ENCODE data around the gene MOB1B.
"Not testable (repeated sequence)": the region's sequence is repeated elsewhere in the genome, so short reads cannot be mapped to it uniquely, and the experiment has no call there.

MOB1B gene

GRCh38 chr4:70969076-70969475, 66.9 kb downstream of the MOB1B start:
- DNase-seq, result no peak

DNA sequence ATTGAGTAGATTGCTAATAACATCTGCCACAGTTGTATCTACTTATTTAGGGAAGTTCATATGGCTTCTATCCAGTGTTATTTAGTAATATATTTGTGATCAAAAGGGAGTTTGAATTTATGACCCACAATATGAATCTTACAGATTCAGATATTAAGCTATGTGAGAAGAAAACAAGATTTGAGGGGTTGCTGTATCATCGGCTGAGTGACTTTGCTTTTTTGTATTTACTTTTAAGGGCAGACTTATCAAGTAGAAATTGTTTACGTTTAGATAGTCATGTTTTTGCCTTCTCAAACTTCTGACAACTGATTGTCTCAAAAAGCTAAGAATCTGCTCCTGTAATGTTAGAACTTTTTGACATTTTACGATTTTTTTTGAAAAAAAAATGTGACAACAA, 74.1 kb downstream of the MOB1B start:
- DNase-seq, result no peak

DNA sequence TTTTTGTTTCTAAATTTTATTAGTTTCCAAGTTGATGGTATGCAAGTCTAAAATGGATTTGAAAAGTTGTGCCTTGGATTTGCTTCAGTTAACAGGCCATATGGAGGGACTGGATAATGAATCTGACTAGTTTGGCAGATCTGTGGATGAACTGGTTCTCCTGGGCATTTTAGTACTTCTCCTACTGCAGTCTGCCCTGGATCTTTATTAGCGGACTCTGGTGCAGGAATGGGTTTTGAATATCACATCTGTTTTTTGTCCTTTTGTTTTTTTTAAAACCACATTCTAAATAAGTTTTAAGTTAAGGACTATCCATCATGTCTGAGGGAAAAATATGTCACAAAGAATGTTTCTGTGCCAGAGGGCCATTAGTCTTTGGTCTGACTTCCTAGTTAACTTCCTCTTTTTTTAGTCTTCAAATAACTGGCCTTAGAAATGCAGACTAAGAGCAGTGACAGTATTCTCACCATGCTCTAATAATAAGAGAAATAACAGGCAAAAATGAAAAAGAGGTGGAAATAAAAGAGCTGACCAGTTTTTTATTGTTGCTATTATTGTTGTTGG, 77.4 kb downstream of the MOB1B start:
- DNase-seq, result no peak

- no peak for DNase-seq
Observed at GRCh38 chr4:70980196-70980595, 78.0 kb downstream of the MOB1B start.

DNA sequence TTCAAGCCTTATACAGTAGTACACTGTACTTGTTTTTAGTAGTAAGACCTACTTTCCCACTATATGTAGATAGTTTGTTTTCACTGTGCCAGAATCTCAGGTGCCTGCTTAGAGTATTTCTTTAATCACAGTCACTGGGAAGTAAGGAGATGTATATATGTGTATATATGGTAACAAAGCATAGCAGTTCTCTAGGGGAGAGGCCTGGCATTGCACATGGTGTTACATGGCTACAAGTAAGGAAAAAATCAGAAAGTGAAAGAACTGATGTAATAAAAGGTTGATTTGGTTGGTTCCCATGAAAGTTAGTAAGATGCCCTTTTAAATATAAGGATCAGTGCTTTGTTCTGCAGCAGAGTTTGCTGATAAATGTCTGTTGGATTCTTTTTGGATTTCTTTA, 81.9 kb downstream of the MOB1B start:
- no peak for DNase-seq

DNA sequence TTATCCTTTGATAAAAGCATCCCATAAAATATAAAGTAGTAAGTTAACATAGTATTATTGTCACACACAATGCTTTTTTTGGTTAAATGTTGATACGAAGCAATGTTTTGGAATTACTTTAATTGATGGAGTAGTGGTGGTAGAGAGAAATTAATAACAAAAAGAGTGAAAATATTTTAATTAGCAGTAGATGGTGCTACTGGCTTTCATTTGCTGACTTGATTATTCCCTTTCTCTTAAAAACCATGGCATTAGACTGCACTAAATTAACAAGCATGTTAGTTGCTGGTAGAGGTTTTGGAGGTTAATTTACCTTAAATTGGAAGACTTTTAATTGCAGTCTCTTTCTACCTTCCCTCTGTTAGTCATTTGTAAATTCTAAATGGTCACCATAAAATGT, 82.4 kb downstream of the MOB1B start:
- DNase-seq, result no peak

DNA sequence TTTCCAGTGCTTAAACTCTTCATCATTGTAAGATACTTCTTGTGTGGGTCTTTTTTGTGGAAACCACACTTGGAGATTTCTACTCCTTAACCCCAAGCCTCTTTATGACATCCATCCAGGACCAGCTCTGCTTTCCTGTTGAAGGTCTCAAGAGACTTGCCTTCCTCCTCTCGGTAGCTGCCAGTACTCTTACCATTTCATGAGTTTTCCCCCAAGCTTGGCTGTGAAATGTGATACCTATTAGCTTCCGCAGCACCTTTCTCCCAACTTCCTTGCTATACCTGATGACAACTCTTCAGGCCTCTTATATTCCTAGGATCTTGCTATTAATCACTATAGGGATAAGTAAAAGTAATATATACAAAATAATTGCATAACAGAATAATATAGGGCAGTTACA, 89.4 kb downstream of the MOB1B start:
- DNase-seq, result no peak

DNA sequence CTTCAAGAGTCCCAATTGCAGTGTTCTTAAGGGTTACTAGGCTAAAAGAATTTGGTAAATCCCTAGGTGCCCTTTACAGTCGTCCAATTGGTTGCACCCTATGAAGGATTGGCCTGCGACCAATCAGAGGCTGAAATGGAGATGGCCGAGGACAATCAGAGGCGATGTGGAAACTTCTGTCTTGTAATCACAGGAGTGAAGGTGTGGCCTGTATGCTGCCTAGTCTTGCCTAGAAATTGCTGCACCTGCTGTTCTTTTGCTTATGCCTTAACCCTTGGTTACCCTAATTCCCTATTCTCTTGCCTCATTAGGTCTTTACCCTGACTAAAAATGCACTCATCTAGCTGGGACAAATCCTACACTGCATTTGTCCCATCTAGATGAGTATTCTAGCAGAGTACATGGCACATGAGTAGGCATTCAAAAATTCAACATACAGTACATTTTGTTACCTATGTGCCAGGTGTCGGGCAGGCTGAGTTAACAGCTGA, 90.3 kb downstream of the MOB1B start:
- no peak for DNase-seq

DNA sequence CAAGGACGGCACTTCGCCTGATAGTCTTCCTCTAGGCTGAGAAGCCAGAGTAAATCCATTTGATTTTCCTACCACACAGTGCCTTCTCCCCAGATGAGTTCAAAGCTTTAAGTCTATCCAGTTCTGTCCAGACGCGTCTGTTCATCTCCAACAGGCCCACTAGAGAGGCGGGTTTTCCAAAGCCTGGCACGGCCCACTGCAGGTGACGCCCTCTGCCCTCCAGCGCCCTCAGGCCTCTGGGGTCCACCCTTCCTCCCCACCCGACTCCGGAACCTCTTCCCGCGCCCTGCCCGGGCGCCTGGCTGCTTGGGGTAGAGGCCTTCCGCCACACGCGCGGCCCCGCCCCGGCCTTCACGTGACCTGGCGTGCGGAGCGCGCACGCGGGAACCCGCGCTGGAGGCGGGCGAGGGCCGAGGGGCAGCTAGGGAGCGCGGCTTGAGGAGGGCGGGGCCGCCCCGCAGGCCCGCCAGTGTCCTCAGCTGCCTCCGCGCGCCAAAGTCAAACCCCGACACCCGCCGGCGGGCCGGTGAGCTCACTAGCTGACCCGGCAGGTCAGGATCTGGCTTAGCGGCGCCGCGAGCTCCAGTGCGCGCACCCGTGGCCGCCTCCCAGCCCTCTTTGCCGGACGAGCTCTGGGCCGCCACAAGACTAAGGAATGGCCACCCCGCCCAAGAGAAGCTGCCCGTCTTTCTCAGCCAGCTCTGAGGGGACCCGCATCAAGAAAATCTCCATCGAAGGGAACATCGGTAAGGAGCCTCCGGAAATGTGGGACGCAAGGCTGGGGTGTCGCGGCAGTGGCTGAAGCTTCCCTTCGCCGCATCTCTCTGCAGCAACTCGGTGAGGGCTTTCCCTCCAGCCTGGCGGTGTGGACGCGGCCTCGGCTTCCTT, 91.3 kb downstream of the MOB1B start, which contains the start of gene DCK:
Gene DCK (plus strand): TSS at position 469 of the 888 bp plus-strand sequence. CDS start 187 bp downstream, at position 656.
- peak; percentile 72 for DNase-seq

GRCh38 chr4:70994069-70994366, 91.8 kb downstream of the MOB1B start:
- no peak for DNase-seq

GRCh38 chr4:70994387-70995099, 92.4 kb downstream of the MOB1B start:
- DNase-seq, result no peak

GRCh38 chr4:70996018-70996360, 93.8 kb downstream of the MOB1B start:
- no peak for DNase-seq

GRCh38 chr4:70997036-70997435, 94.9 kb downstream of the MOB1B start:
- DNase-seq, result no peak

DNA sequence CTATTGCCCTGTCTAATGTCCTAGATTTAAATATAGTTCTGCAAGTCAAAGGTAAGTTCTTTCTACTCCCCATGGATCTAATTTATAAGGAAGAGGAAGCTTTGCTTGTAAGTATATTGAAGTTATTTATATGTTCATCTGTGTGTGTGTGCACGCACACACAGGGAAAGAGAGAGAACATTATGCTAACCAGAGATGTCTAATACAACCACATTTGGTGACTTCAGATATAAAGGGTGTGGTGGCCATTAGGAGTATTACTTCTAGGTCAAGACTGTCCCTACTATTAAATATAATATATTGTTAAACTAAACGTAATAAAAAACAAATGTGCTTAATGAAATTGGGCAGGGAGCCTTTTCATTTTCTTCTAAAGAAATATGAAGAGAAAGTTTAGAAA, 95.4 kb downstream of the MOB1B start:
- no peak for DNase-seq

- DNase-seq, result not testable (repeated sequence)
Observed at GRCh38 chr4:70999639-71000038, 97.5 kb downstream of the MOB1B start.

GRCh38 chr4:71001363-71001762, 99.2 kb downstream of the MOB1B start:
- not testable (repeated sequence) for DNase-seq

GRCh38 chr4:71004281-71004851, 102.2 kb downstream of the MOB1B start:
- no peak for DNase-seq

DNA sequence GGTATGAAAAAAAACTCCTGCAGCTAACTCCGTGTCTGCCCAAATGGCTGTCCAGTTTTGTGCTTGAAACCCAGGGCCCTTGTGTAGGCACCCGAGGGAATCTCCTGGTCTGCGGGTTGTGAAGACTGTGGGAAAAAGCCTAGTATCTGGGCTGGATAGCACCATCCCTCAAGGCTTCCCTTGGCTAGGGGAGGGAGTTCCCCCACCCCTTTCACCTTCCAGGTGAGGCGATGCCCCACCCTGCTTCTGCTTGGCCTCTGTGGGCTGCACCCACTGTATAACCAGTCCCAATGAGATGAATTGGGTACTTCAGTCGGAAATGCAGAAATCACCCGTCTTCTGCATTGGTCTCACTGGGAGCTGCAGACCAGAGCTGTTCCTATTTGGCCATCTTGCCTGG, 102.9 kb downstream of the MOB1B start:
- DNase-seq, result not testable (repeated sequence)

DNA sequence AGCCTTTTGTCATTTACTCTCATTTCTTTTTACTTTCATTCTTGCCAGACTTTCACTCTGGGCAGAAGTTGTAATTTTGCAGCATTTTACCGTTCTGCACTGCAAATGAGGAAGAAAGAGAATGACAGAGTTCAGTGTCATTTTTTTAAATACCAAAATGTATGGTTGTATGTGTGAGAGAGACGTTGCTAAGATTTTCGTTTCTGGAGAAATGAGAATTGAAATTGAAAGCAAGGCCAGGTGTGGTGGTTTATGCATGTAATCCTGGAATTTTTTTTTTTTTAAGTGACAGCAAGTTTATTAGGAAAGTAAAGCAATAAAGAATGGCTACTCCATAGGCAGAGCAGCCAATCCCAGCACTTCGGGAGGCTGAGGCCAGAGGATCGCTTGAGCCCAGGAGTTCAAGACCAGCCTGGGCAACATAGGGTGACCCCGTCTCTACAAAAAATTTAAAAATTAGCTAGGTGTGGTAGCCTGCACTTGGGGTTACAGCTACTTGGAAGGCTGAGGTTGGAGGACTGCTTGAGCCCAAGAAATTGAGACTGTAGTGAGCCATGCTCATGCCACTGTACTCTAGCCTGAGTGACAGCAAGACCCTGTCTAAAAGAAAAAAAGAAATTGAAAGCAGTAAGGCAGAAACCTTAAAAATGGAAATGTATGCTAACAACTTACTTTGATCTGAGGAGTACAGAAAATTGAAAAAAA, 104.2 kb downstream of the MOB1B start:
- no peak for DNase-seq

DNA sequence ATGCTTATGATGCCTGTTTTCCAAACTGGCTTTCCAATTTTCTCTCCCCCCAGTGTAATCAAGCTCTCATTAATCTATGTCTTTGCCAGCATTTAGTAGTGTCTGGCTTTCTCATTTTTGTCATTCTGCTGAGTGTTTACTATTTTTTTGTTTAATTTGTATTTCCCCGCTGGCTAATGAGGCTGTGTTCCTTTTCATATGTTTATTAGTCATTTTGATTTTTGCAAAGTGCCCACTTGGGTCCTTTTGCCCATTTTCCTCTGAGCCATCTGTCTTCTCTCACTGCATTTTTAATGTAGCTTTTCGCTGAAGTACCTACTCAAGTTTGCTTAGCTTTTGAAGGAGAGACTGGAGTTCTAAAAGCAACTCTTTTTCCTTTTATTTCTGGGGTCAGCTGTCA, 106.0 kb downstream of the MOB1B start:
- no peak for DNase-seq

- DNase-seq, result no peak
Observed at GRCh38 chr4:71009086-71009485, 106.9 kb downstream of the MOB1B start.

GRCh38 chr4:71009890-71010588, 107.9 kb downstream of the MOB1B start:
- DNase-seq, result no peak
